Fibroblast of skin of back (primary cell): ENCODE data around the gene RFNG.

Source experiments
- DNase-seq: peaks from one replicate; pipeline ENCODE4 v3.0.0-alpha.2; 2013

RFNG gene

GRCh38 chr17:82089723-82090548, 38.3 kb upstream of the RFNG start:
- no peak for DNase-seq

- DNase-seq: no peak
Measured at GRCh38 chr17:82088838-82089722, 37.5 kb upstream of the RFNG start.

DNA sequence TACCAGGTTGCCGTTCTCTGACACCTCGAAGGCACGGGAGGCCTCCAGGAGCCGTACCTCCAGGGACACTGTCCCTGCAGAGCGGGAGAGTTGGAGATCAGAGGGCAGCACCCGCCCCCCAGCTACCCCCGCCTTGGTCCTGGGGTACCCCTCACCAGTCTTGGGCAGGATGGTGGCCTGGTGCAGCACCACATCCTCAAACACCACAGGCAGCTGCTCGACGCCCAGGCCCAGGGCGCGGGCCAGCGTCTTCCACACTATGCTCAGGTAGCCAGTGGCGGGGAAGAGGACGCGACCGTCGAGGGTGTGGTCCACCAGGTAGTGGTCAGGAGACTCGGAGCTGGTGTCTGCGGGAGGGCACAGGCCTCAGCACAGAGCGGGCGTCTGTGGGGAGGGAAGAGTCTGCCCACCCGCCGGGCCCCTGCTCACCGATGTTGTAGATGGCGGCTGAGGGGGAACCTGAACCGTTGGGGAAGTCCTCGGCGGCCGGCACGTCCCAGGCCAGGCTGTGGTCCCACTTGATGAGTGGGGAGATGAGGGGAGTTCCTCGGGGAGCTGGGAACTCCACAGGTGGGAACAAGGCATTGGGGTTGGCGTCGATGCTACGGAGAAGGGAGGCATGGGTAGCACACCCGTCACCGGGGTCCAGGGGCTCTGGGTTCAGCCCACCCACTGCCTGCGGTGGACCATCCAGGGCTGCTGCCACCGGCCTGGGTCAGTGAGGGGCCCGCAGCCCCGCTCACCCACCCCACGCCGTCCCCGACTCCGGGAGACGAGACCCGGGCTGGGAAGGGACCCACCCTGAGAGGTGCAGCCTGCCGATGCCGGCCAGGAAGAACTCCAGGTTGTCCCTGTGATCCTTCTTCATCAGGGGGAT, 36.6 kb upstream of the RFNG start:
- no peak for DNase-seq

- DNase-seq: no peak
Measured at GRCh38 chr17:82086941-82087906, 35.6 kb upstream of the RFNG start.

DNA sequence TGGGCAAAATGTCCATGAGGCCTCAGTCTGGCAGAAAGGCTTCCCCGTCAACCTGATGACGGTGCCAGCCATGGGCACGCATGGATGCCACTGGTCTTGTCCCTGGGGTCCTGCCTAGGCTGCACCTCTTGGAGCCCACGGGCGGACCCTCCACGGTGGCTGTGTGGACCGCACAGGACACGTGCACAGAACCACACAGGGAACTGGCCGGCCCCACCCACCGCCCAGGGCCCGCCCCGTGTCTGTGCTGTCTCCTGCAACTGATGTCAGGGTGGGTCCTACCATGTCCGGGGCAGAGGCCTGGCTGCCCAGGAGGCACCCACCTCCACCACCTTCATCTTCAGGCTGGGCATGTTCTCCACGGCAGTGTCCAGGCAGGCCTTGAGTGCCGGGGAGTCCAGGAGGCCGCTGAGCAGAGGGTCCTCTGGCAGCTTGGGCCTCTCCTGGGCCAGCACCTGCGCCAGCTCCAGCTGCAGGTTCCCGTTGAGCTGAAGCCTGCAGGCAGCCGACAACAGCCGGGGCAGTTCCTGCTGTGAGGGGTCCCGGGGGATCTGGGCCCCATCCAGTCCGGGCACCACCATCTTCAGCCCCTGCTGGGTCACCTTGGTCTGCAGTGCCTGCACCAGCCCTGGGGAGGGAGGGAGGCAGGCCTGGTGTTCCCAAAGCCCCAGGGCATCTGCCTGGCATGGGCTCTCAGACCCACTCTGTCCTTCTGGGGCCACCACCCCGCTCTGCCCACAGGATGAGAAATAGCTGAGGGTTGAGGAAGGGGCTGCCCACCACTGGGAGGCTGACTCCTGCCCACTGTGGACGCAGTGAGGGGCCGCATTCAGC, 34.5 kb upstream of the RFNG start:
- no peak for DNase-seq

- no peak for DNase-seq
Measured at GRCh38 chr17:82085031-82085861, 33.6 kb upstream of the RFNG start.

DNA sequence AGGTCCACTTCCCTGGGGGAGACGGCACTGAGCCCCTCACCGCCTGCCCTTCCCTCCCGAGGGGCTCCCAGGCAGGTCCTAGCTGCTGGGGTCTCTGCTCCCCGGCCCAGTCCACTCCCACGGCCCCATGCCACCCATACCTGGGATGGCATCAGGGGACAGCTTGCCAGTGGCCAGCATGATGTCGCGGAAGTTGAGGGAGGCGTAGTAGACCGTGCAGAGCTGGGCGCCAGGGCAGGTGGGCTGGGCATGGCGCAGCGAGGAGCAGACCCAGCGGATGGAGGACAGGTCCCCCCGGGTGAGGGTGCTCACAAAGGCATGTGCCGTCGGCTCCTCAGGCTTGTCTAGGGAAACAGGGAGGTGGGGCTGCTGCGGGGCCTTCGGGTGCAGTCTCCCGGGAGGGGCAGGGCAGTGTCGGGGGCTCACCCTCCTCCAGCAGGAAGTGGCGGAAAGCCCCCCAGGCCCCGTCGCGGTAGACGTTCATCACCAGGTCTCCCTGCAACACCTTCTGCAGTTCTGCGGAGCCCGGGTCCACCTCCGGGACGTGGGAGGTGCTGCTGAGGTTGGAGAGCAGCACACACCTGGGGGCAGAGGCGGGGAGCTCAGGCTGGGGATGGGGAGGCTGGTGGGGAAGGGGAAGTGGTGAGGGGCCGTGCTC, 32.9 kb upstream of the RFNG start:
- no peak for DNase-seq

DNA sequence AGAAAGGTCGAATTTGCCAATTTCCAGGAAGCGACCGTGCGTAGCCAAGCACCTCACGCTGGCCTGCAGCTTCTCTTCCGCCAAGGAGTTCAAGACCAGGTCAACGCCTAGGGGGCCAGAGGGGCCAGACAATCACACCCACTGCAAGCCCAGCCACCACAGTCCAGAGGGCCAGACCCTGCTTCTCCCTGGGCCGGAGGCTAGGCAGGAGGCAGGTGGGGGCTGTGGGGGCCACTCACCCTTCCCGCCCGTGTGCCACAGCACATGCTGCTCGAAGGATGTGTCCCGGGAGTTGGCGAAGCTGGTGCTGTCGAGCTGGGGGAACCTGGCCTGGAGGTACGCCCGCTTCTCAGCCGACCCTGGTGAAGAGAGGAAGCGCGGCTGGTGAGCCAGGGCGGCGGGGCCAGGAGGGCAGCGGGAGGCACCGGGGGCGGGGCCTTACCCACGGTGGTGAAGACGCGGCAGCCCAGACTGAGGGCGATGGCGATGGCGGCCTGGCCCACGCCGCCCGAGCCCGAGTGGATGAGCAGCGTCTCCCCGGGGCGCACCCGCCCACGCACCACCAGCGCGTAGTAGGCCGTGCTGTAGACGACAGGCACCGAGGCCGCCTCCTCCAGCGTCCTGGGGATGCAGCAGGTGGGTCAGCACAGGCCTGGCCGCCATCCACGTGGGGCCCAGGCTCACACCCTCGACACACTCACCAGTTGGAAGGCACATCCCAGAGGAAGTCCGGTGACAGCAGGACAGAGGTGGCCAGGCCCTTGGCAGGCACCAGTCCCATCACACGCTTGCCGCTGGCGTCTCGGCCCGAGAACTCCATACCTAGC, 32.1 kb upstream of the RFNG start:
- DNase-seq: no peak

DNA sequence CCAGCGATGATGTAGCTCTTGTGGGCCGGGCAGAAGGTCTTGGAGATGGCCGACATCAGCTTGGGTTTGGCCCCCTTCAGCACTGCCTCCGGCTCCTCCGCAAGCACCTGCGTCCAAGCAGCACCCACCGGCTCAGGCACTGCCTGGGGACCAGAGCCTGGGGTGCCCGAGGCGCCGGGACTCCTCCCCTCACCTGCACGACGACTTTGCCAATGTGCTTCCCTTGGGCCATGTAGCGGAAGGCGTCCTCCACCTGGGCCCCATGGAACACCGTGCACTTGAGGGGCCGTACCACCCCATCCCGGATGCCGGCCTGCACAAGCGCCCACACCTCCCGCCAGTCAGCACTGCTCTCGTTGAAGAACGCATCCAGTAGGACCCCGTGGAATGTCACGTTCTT, 31.4 kb upstream of the RFNG start:
- DNase-seq: no peak

GRCh38 chr17:82082456-82082855, 30.8 kb upstream of the RFNG start:
- no peak for DNase-seq

GRCh38 chr17:82081966-82082365, 30.4 kb upstream of the RFNG start:
- no peak for DNase-seq

DNA sequence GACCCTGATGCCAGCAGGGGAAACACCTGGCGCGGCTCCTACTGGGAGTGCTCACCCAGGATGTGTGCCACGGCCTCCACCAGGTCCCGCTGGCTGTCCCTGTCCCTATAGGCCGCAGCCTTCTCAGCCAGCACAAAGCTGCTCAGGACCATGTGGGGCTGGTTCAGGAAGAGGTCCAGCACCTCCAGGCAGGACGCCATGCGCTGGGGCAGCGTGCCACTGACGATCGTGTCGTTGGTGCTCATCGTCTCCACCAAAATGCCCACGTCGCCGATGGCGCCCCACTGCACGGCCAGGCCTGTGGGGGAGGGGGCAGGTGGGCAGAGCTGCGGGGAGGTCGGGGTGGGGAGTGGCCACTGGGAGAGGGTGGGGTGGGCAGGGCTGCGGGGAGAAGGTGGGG, 29.9 kb upstream of the RFNG start:
- DNase-seq: no peak

- no peak for DNase-seq
Measured at GRCh38 chr17:82080789-82081464, 29.3 kb upstream of the RFNG start.

GRCh38 chr17:82080048-82080788, 28.6 kb upstream of the RFNG start:
- no peak for DNase-seq

DNA sequence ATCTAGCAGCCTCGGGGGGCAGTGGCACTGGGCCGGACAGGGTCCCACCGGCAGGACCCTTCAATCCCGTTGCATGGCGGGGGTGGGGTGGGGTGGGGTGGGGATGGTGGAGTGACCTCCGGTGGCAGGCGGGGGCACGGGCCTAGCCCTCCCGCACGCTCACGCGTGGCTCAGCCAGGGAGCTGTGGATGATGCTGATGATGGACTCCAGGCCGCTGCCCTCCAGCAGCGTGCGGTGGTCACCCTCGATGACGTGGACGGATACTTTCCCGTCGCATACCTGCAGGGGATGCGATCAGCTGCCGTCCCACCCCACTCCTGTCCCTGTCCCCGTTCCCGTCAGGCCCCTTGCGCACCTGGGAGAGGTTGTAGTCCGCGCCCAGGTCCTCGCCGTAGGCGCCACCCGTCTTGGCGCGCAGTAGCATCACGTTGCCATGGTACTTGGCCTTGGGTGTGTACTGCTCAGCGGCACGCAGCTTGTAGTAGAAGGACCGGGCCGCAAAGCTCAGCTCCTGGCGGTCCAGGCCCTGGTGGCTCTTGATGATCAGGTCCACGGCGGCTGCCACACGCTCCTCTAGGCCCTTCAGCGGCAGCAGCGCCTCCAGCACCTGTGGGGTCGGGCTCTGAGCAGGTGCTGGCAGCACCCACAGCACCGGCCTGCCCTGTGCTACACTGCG, 27.5 kb upstream of the RFNG start:
- DNase-seq: no peak

DNA sequence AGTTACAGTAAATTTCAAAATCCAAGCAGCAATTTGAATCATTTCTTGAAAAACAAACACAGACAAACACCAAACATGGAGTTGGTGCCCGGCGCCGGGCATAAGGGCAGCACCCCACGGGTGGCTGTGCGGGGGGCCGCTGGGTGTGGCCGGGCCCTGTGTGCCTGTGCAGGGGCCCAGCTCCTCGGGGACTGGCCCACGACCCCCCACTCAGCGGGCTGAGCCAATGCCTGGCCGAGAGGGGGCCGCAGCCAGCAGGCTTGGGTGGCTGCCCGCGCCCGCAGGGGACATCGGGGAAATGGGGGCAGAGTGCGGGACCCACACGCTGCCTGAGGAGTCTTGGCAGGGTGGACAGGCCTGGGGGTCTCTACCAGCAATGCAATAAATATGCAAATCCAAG, 26.8 kb upstream of the RFNG start:
- DNase-seq: no peak
